Measurements from ENCODE around the gene EFNB2.

GRCh38 chr13:106491928-106492587 lies 43.4 kb downstream of the EFNB2 start:
- TF ChIP-seq CTCF (conservative IDR thresholded peaks at IDR 0.05; ENCODE audit: low read depth, low read length) (no peak), EZH2 (IDR thresholded peaks at IDR 0.05; ENCODE audit: low read length, unreplicated experiment) (no peak), EZH2phosphoT487 (IDR thresholded peaks at IDR 0.05; ENCODE audit: borderline replicate concordance, low read length) (no peak)
